Activated CD4-positive, alpha-beta T cell treated with anti-CD3 and anti-CD28 coated beads, Interleukin-2, amount 50 U/mL, for 1 hour (primary cell): Measurements from ENCODE around the gene MYO7B.

ENCODE experiments used
- DNase-seq: peaks from one replicate; pipeline ENCODE4 v3.0.0-alpha.2; 2020

MYO7B gene

DNA sequence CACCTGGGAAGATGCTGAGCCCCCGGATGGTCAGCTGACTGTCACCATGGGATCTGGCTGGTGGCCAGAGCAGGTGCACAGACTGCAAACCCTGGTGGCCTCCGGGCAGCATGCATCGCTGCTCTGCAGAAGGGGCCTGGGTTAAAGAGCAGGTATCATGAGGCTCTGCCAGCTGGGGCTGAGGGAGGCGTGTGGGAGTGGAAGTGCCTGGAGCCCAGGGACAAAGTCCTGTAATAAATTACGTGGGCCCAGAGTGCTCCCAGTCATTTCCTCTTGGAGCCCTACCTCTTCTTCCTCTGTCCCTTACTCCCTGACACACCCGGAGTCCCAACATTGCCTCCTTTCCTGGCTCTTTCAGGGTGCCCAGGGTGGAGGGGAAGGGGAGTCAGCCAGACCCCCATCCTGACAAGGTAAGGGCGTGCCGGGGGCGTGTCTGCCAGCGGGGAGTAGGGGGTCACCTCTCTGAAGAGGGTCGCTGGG lies at the start of gene MYO7B:
Gene MYO7B, plus strand, starts transcription at position 262 of the 480 bp plus-strand sequence. CDS start 24,040 bp downstream, outside the sequence.
- DNase-seq: no peak

DNA sequence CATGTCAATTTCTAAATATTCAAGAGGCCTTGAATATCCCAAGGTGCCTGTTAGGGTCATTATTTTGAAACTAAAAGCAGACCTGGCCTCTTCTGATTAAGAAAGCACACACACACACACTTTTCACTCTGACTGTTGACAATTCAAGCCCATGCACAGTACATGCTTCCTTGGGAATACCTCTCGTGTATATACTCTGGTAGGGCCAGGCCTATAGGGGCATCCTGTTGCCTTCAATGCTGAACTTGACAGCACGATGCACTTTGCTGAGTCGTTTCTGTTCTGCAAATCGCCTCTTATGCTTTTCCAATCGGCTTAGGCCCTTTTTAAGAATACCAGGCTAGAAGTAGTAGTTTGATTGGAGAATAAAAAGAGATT lies 49.8 kb upstream of the MYO7B start:
- no peak for DNase-seq

DNA sequence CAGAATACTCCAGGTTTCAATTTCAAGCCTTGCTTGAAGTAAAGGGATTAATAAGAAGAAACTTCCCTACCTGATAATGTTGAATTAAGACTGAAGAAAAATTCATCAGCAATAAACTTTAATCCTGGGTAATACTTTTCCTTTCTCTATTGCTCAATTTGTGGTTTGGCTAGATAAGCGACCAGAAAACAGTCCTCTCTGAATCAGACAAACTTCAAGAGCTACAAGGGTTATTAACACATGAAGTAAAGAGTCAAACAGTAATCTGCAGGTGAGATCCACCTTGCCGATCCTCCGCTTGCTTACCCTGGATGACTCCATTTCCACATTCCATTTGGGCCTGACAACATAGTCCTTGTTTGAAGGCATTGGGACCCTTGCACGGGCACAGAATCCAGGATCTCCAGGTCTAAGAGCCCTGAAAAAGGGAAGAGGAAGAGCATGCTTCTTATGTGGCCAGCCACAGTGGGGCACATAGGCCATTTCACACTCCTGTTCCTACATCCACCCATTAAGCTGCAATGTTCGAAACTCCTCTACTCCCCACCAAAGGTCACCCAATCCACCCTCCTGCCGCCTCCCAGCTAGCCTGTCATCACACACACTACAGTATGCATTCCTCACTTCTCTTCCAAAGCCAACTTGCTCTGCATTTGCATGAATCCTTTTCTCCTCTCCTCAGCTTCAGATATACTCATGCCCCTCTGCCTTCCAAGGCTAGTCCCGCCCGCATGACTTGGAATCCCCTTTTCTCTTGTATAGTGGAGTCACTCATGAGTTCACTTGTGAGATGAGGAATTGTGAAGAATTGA lies 49.0 kb upstream of the MYO7B start:
- DNase-seq: no peak

DNA sequence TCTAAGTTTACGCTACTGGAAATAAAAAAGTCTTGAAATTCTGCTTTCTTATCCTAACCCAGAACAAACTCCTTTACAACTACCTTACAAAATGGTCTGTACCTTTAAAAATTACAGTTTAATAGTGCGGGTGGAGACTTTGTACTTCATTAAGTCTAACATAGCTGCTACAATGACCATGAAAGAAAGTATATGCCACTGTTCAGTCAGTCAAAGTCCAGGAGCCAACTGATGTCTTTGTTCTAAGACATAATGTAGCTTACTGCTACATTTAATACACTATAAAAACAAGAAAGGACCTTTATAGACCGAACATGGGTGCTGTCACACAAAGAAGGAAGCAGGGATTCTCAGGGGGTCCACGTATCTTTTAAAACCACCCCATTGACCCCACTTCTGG lies 45.2 kb upstream of the MYO7B start:
- no peak for DNase-seq

DNA sequence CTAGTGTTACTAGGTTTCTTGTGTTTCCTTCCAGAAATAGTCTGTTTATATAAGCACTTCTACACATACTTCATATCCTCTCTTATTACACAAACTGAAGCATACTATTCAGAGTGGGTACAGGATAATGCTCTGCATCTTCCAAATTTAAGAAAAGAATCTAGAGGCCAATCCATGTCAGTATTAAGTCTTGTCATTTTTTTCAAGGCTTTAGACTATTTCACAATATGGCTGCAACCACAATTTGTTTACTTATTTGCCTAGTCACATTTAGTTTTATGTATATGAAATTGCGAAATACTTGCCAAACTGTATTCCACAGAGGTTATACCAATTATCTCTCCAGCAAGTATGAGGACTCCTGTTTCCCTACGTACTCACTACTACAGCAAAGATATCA lies 37.1 kb upstream of the MYO7B start:
- DNase-seq: no peak

DNA sequence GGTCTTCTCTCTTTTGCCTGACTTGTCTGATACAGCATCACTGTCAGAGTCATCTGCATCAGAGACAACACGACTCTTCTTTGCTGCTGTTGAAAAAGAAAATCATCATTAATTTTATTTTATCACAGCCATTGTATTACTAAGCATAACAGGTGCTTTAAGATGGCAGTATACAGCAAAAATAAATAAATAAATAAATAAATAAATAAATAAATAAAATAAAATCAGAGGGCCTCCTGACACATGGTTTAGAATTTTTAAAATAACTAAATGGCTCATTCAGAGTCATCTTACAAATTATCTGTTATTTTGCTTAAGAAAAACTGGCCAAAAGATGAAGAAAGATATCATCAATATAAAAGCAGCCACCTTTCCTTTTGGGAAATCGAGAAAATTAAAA lies 32.0 kb upstream of the MYO7B start:
- DNase-seq: no peak

DNA sequence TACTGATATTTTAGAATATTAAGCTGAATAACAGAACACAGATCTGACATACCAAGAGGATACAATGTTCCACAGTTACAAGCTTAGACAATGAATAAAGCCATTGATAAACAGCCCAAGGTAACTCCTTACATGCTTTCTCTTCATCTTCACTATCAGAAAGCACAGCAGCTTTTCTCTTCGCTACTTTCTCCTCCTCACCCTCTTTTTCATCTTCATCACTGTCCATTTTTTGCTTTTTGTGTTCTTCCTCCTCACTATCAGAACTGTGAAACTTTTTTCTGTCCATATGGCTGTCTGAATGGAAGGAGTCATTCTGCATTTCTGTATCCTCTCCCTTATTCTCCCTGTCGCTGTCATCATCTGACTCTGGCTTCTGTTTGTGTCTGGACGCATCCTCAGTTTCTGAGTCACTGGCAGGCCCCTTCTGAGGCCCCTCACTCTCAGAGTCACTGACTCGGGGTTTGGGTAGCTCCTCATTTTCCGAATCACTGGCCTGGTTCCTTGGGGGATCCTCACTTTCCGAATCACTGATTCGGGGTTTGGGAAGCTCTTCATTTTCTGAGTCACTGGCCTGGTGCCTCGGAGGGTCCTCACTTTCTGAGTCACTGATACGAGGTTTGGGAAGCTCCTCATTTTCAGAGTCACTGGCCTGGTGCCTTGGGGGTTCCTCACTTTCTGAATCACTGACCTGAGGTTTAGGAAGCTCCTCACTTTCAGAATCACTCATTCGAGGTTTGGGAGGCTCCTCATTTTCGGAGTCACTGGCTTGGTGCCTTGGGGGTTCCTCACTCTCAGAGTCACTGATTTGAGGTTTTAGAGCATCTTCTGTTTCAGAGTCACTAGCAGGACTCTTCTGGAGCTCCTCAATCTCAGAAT lies 30.7 kb upstream of the MYO7B start:
- no peak for DNase-seq

DNA sequence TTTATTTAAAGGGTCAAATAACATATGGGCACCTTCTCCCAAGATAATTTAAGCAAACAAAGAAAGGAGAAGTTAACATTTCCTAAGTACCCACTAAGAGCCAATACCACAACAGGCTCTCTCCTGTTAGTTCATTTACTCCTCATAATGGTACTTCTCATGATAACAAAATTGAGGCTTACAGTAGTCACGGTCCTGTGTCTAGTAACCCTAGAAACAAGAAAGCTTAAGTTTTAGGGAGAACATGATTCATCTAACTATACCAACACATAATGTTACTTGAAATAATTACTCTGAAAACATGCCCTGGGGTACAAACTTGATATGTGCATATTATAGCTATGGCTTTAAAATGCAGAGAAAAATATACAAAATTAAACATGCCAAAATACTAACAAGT lies 29.0 kb upstream of the MYO7B start:
- DNase-seq: no peak

DNA sequence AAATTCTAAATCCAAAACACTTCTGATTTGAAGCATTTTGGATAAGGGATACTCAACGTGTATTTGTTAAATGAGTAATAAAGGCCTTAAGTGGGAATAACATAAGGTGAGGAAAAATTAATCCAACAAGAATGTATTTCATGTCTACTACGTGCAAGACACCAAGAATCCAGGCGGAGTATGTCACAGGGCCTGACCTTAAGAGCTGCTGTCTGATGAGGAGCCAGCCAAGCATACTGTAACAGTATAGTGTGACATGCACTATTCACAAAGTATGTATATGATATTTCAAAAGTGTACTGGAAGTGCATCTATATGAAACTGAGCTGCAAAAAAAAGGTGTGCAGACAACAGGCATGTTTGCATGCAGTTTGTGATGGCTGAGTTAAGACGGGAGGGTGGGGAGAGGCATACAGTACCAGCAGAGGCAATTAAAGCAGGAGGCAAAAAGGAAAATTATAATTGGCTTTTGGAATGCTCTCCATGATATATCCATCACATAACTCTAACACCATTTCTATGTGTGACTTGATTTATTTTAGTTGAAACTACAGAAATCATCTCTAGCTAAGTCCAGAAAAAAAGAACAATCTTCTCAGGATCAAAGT lies 27.4 kb upstream of the MYO7B start:
- no peak for DNase-seq

DNA sequence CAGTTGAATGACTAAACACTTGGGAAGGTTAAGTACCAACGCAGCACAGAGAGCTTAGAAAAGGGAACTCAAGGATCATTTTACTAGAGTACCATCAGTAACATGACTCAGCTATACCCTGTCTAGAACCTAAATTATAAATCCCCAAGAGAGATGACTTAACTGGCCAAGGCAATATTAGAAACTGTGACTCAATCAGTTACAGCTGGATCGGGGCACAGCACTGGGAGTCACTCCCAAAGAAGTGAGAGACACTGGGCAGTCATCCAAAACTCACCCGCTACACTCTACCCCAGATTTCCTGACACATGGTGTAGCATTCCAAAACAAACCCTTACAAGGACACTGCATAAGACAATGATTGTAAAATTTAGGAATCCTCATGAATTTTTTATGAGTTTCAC lies 26.9 kb upstream of the MYO7B start:
- DNase-seq: no peak

DNA sequence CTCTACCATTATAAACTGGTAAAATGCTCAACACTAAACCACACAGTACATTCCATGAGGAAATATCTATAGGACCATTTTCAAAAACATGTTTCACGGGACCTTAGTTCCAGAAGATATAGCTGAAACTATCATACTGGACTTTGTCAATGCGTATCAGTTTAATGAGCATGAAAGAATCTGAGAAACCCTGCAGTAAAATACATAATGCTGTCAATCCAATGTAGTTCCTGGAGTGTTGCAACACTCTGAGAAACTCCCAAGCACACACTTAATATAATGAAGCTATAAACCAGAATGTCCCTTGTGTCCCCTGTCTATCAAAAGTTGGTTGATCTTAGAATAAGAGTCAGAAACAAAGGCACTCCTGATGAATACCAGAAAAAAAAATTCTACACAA lies 25.4 kb upstream of the MYO7B start:
- no peak for DNase-seq

DNA sequence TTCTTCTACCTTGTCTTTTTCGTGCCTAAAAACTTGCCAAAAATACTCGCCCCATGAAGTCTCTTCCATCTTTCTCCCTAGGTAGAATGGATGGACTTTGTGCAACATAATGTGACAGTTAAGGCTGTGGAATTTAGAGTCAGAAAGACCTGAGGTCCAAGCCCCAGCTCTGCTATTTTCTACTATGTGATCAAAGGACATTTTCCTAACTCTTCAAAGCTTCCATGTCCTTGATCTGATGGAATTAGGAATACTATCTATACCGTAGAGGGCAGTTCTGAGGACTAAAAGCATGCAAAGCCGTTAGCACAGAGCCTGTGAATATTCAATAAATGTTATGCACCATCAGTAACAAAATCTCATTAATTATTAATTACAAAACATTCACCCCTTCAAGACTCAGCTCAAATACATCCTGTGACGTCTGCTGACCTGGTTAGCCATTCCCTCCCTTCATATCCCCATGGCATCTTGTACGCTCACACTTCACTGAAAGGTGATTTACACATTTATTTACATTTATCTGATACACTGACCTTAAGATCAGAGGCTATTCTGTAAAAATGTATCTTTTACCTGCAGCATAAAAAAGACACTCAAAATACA lies 24.3 kb upstream of the MYO7B start:
- no peak for DNase-seq

DNA sequence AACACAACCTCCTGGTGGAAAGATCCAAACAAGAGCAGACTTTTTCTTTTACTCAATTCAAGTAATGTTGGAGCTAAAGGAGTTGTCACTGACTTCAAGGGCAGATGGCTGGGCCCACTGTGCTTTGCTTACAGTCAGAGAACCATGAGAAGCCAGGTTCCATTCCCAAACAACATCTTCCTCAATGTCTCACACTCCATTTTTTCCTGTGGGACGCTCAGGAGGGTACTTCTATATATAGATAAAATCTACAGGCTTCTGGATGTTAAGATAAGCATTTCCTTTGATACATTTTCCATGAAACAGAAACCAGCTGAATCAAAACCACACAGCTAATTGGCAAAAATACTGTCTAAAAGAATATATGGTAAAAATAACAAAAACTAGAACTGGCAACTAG lies 23.6 kb upstream of the MYO7B start:
- DNase-seq: no peak

DNA sequence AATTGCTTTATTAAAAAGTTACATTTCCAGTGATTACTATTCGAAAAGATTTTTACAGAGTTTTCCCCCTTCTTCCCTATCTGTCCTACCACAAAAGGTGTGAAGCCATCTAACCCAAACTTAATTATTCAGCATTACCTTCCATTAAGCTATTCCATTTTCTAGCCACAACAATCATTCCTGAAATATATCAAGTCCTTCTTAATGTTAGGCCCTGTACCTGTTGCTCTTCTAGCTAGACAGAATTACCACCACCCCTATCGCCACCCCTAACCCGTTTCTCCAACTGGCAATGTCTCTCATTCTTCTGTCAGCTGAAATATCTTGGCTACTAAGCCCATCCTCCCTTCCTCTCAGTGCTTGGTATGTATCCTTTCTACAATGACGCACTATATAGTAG lies 23.1 kb upstream of the MYO7B start:
- no peak for DNase-seq

DNA sequence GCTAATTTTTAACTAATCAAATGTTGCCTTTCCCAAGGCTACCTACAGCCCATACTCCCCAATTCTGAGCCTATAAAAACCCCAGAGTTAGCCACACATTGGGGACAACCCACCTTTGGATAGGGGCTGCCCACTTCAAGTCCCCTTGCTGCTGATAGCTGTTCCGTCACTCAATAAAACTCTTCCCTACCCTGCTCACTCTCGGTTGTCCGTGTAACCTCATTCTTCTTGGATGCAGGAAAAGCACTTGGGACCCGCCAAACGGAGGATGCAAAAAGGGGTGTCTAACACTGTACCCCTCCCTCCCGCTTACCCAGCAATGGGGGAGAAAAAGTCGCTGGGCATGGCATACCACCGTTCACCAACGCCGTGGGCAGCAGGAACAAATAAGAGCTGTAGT lies 21.4 kb upstream of the MYO7B start:
- DNase-seq: no peak

DNA sequence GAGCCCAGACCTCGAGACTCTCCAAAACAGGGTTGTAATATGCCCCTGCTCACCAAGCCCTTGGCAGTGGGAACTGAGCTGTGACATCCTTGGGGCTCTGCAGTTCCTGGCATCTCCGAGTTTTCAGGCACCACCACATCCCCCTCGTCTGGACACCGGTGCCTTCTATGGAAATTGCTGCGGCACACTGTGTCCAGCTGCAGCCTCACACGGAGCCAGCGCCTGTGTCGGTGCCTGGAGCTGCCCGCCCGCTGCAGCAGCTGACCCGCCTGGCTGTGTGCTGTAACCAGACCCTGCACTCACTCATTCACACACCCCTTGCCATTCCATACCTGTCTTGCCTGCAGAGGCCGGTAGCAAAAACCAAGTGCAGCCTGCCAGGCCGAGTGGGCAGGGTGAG lies 21.0 kb upstream of the MYO7B start:
- DNase-seq: no peak

DNA sequence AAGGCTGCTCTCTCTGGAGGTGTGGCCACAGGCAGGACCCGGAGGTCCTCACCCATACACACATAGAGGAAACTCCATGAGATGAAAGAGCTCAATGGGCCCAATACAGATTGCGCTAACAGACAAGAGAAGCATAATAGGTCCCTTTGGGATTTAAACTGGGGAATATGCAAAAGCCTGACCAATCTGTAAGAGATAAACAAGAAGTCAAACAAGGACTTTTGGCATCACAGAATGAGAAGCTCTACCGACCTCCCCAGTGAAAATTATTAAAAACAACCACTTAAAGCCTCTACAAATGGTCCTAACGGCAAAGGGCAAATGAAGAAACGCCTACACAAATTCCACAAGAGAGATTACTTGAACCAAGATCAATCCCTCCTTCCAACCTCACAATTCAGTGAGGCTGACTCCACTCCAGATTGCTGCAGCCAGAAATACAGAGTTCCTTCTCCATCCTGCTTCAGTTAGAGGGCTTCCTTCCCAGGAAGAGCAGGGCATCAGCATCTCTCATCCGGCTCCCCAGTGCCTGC lies 20.0 kb upstream of the MYO7B start:
- no peak for DNase-seq

DNA sequence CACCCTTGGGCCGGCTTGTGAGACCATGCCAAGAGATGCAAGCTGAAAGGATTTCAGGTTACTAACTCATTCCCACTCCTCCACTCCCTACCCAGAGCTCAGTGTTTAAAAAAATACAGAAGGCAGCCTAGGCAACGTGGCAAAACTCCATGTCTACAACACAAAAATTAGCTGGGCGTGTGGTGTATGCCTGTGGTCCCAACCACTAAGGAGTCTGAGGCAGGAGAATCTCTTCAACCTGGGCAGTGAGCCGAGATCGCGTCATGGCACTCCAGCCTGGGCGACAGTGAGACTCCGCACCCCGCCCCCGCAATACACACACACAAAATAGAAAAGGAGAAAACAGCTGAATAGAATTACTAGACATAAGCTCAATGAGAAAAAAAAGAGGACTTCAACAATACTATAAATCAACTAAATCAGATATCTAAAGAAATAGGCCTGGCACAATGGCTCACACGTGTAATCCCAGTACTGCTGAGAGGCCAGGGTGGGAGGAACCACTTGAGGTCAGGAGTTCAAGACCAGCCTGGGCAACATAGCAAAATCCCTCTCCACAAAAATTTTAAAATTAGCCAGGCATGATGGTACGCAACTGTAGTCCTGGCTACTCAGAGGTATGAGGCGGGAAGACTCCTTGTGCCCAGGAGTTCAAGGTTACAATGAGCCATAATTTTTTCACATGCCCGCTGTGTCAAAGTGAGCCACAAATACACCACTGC lies 19.3 kb upstream of the MYO7B start:
- no peak for DNase-seq

DNA sequence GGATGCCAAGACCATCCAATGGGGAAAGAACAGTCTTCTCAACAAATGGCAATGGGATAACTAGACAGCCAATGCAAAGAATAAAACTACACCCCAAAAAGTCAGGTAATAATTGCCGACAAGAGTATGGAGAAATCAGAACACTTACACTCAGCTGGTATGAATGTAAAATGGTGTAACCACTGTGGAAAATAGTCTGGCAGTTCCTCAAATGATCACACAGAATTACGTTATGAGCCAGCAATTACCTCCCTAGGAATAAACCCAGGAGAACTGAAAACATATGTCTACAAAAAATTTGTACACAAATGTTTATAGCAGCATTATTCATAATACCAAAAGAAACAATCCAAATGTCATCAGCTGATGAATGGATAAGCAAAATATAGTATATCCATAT lies 18.0 kb upstream of the MYO7B start:
- no peak for DNase-seq

DNA sequence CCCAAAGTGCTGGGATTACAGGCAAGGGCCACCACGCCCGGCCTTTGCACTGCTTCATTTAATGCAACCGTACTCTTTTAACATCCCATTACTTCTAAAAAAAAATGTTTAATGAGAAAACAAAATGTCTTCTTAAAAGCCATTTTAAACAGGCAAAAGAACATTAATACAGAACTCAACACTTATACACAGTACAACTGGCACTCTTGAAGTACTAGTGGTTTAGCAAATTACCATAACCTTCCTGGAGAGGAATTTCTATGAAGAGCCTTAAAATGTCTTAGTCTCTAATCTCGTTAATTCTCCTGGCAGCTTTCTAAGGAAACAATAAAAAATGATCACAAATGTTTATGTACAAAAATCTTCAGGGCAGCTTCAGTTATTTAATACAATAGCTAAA lies 15.1 kb upstream of the MYO7B start:
- no peak for DNase-seq

DNA sequence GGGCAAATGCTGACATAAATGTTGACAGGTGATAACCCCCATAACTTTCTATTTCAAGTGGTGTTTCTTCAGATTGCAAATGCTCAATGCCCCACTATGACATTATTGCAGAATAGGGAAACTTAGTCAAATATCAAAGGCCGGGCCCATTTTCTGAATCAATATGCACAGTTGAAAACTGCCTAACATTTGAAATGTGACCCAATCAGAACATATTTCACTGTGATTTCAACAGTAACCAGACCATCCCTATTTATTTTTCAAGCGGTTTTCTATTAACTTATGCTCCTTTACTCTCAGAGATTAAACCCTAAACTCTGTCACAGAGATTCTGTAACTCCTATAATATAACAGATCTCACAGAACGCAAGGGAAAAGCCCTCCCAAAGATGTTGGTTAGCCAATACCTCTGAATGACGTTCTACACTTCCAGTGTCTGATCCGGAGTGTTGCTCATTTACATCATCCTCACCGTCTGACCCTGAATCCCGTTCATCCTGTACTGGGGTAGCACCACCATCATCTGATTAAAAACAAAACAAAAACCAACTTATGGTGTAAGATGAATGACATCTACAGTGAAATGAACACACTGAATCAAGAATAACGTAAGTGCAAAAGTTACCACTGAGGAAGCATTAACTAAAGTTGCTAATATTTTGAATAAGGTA lies 12.1 kb upstream of the MYO7B start:
- DNase-seq: no peak
